ENCODE data around the gene TXLNB.

DNA sequence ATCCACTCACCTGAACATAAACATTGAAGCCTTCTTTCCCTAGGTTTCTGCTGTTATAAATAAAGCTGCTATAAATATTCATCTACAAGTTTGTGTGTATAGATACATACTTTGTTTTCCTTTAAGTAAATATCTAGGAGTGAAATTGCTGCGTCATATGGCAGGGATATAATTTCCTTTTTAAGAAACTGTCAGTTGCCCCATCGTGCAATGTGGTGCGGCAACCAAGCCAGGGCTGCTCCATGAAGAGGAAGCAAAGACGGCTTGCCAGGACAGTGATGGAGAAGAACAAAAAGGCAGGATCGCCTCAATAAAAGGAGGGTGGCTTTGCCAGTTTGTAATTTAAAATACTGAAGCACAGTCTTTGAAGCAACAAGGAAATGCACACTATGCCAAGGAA is 46.0 kb upstream of the TXLNB start:
- TF ChIP-seq, protein P1, sequence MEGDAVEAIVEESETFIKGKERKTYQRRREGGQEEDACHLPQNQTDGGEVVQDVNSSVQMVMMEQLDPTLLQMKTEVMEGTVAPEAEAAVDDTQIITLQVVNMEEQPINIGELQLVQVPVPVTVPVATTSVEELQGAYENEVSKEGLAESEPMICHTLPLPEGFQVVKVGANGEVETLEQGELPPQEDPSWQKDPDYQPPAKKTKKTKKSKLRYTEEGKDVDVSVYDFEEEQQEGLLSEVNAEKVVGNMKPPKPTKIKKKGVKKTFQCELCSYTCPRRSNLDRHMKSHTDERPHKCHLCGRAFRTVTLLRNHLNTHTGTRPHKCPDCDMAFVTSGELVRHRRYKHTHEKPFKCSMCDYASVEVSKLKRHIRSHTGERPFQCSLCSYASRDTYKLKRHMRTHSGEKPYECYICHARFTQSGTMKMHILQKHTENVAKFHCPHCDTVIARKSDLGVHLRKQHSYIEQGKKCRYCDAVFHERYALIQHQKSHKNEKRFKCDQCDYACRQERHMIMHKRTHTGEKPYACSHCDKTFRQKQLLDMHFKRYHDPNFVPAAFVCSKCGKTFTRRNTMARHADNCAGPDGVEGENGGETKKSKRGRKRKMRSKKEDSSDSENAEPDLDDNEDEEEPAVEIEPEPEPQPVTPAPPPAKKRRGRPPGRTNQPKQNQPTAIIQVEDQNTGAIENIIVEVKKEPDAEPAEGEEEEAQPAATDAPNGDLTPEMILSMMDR (IDR thresholded peaks at IDR 0.05): no peak
- TF ChIP-seq POLR2A (IDR thresholded peaks at IDR 0.05): no peak
